GM23338 (cell line): Measurements from ENCODE around the gene TMEM170B. TPM values are rescaled to one million over a fixed set of nuclear protein-coding genes. Genes with fewer than 3 reads are reported as not detected.

ENCODE experiments used
- ATAC-seq: fragments of 200-7000 bp; cut with Tn5 transposase; 3 replicates; pipeline ENCODE4 v1.9.1; 2020
- DNase-seq: peaks from one replicate; pipeline ENCODE4 v3.0.0-alpha.2; 2015; ENCODE audit warnings: low spot score
- H2AFZ ChIP-seq: fragments of 200-600 bp; sonication (generic); 2 replicates; pipeline ENCODE4 v1.8.0; 2016; ENCODE audit warnings: antibody characterized with exemption, mild to moderate bottlenecking, moderate library complexity
- H3F3A ChIP-seq: fragments of 200-600 bp; sonication (generic); replicated peaks from 2 replicates; pipeline ENCODE4 v1.8.0; 2017; ENCODE audit warnings: antibody characterized with exemption, mixed run types, low read depth
- H3K27ac ChIP-seq: fragments of 200-600 bp; sonication (generic); 2 replicates; pipeline ENCODE4 v1.6.1; 2016; ENCODE audit warnings: low read depth
- H3K27me3 ChIP-seq: fragments of 200-600 bp; sonication (generic); 2 replicates; pipeline ENCODE4 v1.8.0; 2016; ENCODE audit warnings: mild to moderate bottlenecking, mixed run types, moderate library complexity; ENCODE audit not compliant: insufficient read depth
- H3K36me3 ChIP-seq: fragments of 200-600 bp; sonication (generic); 2 replicates; pipeline ENCODE4 v1.8.0; 2016; ENCODE audit warnings: mild to moderate bottlenecking; ENCODE audit not compliant: insufficient read depth
- H3K4me1 ChIP-seq: fragments of 200-600 bp; sonication (generic); 2 replicates; pipeline ENCODE4 v1.8.0; 2016; ENCODE audit warnings: mild to moderate bottlenecking, moderate library complexity; ENCODE audit not compliant: insufficient read depth
- H3K4me2 ChIP-seq: fragments of 200-600 bp; sonication (generic); 2 replicates; pipeline ENCODE4 v1.7.1; 2017; ENCODE audit warnings: mixed run types
- H3K4me3 ChIP-seq: fragments of 200-600 bp; sonication (generic); 2 replicates; pipeline ENCODE4 v1.6.1; 2016; ENCODE audit warnings: mixed run types
- H3K79me2 ChIP-seq: fragments of 200-600 bp; sonication (generic); replicated peaks from 2 replicates; pipeline ENCODE4 v1.8.0; 2017; ENCODE audit warnings: mild to moderate bottlenecking; ENCODE audit not compliant: insufficient read depth
- H3K9me2 ChIP-seq: fragments of 200-600 bp; sonication (generic); 2 replicates; pipeline ENCODE4 v1.8.0; 2017; ENCODE audit not compliant: insufficient read depth
- H4K20me1 ChIP-seq: fragments of 200-600 bp; sonication (generic); replicated peaks from 2 replicates; pipeline ENCODE4 v1.8.0; 2017; ENCODE audit warnings: mild to moderate bottlenecking; ENCODE audit not compliant: insufficient read depth
- H3K27ac Mint-ChIP-seq: 2 replicates; pipeline ENCODE4 v1.8.0; 2020; ENCODE audit warnings: inconsistent platforms, mild to moderate bottlenecking, moderate library complexity, mixed read lengths
- H3K27me3 Mint-ChIP-seq: 3 replicates; pipeline ENCODE4 v1.8.0; 2022; ENCODE audit warnings: low read depth, mild to moderate bottlenecking, moderate library complexity, mixed read lengths, inconsistent platforms; ENCODE audit not compliant: insufficient read depth, poor library complexity
- H3K36me3 Mint-ChIP-seq: 3 replicates; pipeline ENCODE4 v1.8.0; 2021; ENCODE audit warnings: low read depth, mild to moderate bottlenecking, inconsistent platforms, moderate library complexity, mixed read lengths
- H3K4me1 Mint-ChIP-seq: 3 replicates; pipeline ENCODE4 v1.8.0; 2020; ENCODE audit warnings: mild to moderate bottlenecking, inconsistent platforms, mixed read lengths
- H3K4me3 Mint-ChIP-seq: 3 replicates; pipeline ENCODE4 v1.8.0; 2021; ENCODE audit warnings: moderate library complexity, mild to moderate bottlenecking, inconsistent platforms, mixed read lengths
- H3K9me3 Mint-ChIP-seq: 3 replicates; pipeline ENCODE4 v1.8.0; 2020; ENCODE audit warnings: moderate library complexity, mild to moderate bottlenecking, inconsistent platforms, mixed read lengths
- CTCF ChIP-seq, 2 experiments: fragments of 200-600 bp in 1 of 2; sonication (generic) in 1 of 2; conservative IDR thresholded peaks; 2 replicates each; pipeline versions ENCODE4 v1.5.1 to v1.6.1; 2016 to 2017; ENCODE audit warnings: antibody characterized with exemption in 2 of 2, low read depth in 2 of 2, mild to moderate bottlenecking in 2 of 2, moderate library complexity in 1 of 2
- EZH2 ChIP-seq: fragments of 200-600 bp; sonication (generic); IDR thresholded peaks from one replicate; pipeline ENCODE4 v1.8.0; 2017; ENCODE audit warnings: antibody characterized with exemption, mild to moderate bottlenecking, low read depth; ENCODE audit not compliant: unreplicated experiment
- REST ChIP-seq: IDR thresholded peaks from one replicate; pipeline ENCODE4 v1.6.1; 2018; ENCODE audit warnings: antibody characterized with exemption; ENCODE audit not compliant: unreplicated experiment
- STAT1 ChIP-seq: IDR thresholded peaks from one replicate; pipeline ENCODE4 v1.6.1; 2016; ENCODE audit warnings: antibody characterized with exemption; ENCODE audit not compliant: unreplicated experiment
- ZNF462 ChIP-seq: fragments of 250-450 bp; sonication (Bioruptor Pico); IDR thresholded peaks from 2 replicates; pipeline ENCODE4 v1.5.0; 2020; ENCODE audit warnings: mild to moderate bottlenecking, moderate library complexity
- polyA plus RNA-seq: library from polyadenylated mRNA; unstranded; fragments of >200 nt; fragmentation: Nextera tagmentation; extraction: Ambion mirVana; gene quantifications from 2 replicates; pipeline ENCODE4 v1.2.1, GENCODE V29; 2016
- total RNA-seq: library from RNA; depleted of rRNA; stranded (reverse); fragments of >200 nt; shearing (Covaris generic); gene quantifications from 2 replicates; pipeline ENCODE4 v1.2.3, GENCODE V29; 2014

The TMEM170B gene
- total and polyA plus RNA-seq, 2 experiments from 2014 or later: 2.0 to 6.9 TPM

- peaks cover 22% of the 10 kb centered on the region for H3K4me1 Mint-ChIP-seq
- no peaks in the 10 kb centered on the region for H3K27me3 ChIP-seq
- no peak overlapping the region for H3K4me2 ChIP-seq
Measured at GRCh38 chr6:11601776-11602605, 64.4 kb downstream of the TMEM170B start.

More at GRCh38 chr6:11601776-11602605, 64.4 kb downstream of the TMEM170B start:
- no peaks in the 10 kb centered on the region for H3K9me3 Mint-ChIP-seq
- TF ChIP-seq ZNF462 (CRISPR knock-in tag) (no peak), REST (no peak), CTCF (conservative IDR thresholded peaks at IDR 0.05; ENCODE audit: low read depth in 2 of 2) (no peak), STAT1 (no peak), EZH2 (no peak)
- no peak overlapping the region for H3K27ac Mint-ChIP-seq
- no peak overlapping the region for H3K4me3 Mint-ChIP-seq
- DNase-seq (no peak), ATAC-seq (peak; percentile 90)
- Histone ChIP-seq H3K4me3 (no peak overlapping the region), H3K79me2 (no peaks in the 10 kb centered on the region), H3K9me2 (peaks cover 16% of the 10 kb centered on the region; the same call in 1 of the 2 replicates), H3K4me1 (no peaks in the 10 kb centered on the region; the same call in 1 of the 2 replicates), H3K36me3 (no peaks in the 10 kb centered on the region), H3K27ac (no peak overlapping the region), H4K20me1 (no peaks in the 10 kb centered on the region), H3F3A (no peaks in the 10 kb centered on the region), H2AFZ (no peak overlapping the region; the same call in 1 of the 2 replicates)
- no peaks in the 10 kb centered on the region; the same call in 2 of the 3 replicates for H3K36me3 Mint-ChIP-seq
- peaks cover 7% of the 10 kb centered on the region for H3K27me3 Mint-ChIP-seq
